CD4-positive, alpha-beta T cell treated with Interleukin-2 at 100 ng/mL for 4 hours (primary cell): ENCODE results near the gene DNAJC18.

Experiments
- DNase-seq: peaks from one replicate; pipeline ENCODE4 v3.0.0-alpha.2; 2020; ENCODE audit warnings: low spot score

The DNAJC18 gene

DNA sequence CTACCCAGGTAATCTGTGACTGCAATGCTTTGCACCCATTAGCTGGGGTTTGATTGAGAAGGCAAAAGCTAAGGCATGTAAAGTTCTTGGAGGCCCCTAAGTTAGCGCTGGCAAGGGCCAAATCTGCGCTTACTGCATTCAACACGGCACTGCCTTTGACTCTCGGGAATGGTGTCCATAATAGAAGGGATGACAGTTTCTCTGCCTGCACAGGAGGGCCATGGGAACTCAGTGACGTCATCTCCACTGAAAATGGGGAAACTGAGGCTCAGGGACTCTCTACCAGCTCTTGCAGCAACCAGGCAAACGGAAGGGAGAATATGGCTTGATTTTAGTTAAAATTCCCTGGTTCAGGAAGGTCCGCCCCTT, 35.9 kb downstream of the DNAJC18 start:
- no peak for DNase-seq

DNA sequence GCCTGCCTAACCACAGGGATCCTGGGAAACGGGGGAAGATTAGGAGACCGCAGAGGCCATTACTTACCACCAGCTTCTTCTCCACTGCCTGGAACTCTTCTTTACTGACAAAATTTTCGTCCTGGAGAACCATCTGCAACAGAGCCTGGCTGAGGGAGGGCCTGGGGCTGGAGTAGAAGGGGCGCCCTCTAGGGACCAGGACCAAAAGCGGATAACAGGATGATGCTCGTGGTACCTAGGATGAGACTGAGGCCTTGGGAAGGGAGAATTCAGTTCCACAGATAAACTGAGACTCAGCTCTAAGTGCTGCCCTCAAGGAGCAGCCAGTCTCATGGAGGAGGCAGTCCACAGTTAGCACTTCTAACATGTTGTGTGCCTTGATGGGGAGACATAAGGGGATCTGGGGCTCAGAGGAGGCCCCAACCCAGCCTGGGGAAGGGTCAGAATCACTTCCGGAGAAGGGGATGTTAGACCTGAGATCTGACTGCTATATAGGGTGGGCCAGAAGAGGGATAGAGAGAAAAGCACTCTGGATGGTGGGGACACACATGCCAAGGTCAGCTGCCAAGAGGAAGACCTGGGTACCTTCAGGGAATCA, 36.7 kb downstream of the DNAJC18 start:
- no peak for DNase-seq

DNA sequence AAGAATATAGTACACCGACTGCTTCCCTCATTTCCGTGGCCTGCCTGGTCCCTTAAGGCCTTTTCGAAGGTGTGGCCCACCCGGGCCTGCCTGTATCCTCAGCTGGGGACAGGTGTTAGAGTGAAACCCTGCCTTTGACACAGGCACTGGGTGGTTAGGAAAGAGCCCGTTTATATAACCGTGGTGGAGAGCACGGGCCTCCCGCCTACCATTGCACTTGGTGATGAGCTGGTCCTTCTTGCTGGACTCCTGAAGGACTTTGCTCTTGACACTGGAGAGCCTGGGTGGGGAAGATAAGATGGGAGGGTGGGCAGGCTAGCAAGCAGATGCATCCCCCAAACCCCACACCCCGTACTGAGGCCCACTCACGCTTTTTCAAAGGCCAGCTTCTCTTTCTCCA, 37.8 kb downstream of the DNAJC18 start:
- DNase-seq, result no peak

DNA sequence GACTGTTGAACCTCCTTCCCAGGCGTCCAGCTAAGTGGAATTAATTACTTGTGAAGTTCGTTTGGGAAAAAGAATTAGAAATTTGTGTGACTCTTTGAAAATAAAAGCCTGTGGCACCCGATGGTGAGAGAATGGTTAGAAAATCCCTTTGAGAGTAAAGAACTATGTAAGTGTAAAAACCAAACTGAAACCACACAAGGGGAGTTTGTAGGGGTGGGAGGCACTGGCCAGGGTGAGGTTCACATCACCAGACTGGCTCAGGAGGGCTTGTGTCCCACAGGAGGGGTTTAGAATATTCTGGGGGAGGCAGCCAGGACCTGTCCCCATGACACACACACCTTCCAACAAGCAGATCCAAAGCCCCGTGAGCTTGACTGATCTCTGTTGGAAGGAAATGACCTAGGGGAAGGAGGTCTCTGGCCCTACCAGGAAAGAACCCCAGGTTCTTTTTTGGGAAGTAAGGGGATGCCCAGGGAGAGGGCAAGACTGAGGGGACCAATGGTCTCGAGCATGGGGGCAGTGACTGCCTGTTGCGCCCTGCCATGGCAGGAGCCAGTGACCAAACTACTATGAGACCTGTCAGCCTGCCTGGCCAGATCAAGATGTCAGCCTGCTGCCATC, 39.7 kb downstream of the DNAJC18 start:
- no peak for DNase-seq

DNA sequence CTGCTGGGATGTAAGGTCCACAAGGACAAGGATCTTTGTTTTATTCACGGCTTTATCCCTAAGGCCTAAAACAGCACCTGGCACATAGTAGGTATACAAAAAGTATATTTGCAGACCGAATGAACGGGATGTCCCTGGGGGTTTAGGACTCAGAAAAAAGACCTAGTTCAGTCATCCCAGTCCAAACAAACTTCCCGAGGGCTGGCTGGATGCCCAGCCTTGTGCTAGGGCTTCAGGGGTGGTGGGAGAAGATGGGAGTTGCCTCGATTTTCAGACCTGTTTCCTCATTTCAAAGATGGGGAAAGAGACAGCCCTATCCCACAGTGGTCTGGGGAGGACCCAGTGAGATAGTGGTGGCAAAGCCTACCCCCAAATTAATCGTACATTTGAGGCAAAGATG, 41.4 kb downstream of the DNAJC18 start:
- DNase-seq, result no peak

DNA sequence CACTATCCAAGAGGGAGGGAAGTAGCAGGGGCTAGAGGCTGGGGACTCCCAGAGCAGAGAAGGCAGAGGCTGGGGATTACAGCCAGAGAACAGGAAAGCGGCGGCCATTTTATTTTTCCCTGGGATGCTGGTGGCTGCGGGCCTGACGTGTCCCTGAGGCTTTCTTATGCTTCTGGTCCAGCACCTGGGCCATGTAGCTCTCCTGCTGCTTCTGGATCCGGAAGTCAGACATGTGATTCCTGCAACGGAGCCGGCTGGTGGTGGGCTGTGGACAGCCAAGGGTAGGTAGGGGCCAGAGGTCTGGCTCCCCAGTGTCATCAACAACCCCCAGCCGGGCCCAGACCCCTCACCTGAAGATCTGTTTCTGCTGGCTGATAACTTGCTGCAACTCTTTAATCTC, 42.6 kb downstream of the DNAJC18 start:
- no peak for DNase-seq

DNA sequence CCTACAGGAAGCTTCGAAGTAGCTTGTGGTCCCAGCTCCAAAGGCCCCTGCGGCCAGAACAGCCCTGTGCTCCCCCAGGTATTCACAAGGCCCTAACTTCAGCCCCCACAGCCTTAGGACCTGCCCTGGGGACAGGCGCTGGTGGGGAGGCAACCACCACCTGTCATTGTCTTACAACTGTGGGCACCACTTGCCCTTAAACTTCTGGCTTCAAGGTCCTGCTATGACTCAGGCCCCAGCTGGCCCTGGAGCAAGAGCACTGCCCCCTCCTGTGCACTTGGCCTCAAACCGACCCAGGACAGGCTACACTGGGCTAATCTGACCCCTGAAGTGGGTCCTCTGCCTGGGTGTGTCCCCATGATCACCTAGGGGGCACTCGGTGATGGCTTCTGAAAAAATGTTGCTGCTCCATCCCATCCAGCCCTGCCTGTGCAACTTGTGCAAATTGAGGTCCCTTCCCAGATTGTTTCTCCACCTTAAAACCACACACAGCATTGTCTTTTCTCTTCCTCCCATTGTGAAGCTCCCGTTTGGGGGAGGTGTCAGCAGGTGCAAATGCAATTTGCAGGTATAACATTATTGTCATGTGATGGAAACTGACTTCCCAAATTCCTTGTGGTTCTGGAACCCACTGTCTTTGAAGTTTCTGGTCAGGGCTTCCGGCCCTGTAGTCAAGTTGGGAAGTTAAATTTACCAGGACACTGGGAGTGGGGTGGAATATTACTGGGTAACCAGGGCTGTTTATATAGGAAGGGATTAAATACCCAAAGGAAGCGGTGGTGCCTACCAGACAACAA, 43.3 kb downstream of the DNAJC18 start:
- DNase-seq, result no peak

DNA sequence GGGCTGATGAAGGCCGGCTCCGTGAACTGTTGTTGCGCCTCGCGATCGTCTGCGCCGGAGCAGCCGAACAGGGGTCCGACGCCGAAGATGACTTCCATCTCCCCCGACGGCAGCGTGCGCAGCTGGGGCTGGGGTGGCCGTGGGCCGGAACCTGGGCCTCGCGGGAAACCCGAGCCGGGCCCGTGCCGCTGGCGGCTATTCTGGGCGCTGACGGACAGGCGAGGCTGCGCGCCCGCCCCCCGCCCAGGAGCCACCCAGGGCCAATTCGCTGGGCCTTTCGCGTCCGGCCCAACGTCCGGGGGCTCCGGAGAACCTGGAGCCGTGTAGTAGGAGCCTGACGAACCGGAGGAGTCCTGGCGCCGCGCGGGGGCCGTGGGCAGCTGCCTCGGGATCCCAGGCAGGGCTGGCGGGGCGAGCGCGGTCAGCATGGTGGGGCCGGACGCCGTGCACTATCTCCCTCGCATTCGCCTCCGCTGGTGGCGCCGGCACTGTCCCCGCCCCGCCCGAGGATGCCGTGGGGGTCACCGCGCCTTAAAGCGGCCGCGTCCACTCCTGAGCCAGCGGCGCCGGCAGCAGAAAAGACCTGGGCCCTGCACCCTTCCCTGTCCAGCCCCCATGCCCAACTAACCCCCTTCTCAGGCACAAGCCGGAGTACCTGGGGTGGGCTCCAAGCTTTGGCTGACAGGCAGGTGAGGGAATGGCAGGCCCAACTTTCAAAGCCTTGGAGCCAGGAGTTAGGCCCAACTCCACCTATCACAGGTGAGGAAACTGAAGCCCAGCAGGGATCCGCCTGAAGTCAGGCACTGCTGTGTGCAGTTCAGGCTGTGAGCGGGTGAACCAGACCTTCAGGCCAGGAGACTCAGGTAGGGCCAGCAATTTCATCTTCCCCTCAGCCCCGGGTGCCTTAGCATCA, 44.4 kb downstream of the DNAJC18 start, which contains the start of gene PROB1:
Gene PROB1, minus strand, starts transcription at position 451 of the 913 bp plus-strand sequence. Its CDS starts 23 bp downstream, at position 428.
- DNase-seq, result no peak

DNA sequence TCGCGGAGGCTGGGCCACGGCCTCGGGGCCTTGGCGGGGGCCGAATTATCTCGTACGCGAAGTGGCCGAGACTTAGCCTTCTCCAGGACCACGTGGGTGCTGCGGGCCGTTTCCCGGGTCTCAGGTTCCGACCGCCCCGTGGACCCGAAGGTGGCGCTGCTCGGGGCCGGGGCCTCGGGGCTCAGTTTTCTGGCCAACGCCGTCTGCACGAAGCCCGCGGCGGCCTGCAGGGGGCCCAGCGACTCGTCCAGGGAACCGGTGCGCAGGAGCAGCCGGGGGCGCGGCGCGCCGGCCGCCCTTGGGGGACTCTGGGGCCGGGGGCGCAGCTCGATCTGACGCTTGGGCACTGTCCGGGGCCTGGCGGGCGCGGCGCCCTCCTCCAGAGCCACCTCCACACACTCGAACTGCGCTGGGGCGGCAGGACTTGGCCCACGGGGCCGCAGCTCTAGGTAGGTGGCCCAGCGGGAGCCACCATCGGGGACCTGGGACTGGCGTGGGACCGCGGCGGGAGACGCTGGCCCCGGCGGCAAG, 45.1 kb downstream of the DNAJC18 start:
- peak; percentile 58 for DNase-seq

DNA sequence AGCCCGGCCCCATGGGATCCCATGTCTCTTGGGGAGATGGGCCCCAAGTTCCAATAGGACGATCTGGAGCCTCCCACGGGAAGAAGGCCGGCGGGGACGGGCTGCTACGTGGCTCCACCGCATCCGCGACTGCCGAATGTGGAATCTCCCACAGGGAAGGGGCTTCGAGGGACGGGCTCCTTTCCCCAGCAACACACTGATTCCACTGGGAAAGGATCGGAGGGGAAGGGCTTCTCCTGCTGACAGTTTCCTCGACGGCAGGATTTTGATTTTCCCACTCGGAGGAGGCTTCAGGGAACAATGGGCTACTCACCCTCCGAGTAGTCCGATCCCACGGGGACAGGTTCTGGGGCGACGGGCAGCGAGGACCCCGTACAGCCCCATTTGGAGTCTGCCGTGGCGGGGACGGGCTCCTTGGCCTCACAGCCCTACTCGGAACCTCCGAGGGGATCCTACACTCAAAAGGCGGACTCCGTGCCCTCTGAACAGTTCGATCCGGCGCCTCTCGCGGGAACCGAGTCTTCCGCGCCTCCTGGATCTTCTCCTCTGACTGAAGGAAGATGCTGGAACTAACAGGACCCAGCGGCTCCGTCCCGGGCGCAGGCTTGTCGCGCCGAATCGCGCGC, 45.7 kb downstream of the DNAJC18 start:
- no peak for DNase-seq

DNA sequence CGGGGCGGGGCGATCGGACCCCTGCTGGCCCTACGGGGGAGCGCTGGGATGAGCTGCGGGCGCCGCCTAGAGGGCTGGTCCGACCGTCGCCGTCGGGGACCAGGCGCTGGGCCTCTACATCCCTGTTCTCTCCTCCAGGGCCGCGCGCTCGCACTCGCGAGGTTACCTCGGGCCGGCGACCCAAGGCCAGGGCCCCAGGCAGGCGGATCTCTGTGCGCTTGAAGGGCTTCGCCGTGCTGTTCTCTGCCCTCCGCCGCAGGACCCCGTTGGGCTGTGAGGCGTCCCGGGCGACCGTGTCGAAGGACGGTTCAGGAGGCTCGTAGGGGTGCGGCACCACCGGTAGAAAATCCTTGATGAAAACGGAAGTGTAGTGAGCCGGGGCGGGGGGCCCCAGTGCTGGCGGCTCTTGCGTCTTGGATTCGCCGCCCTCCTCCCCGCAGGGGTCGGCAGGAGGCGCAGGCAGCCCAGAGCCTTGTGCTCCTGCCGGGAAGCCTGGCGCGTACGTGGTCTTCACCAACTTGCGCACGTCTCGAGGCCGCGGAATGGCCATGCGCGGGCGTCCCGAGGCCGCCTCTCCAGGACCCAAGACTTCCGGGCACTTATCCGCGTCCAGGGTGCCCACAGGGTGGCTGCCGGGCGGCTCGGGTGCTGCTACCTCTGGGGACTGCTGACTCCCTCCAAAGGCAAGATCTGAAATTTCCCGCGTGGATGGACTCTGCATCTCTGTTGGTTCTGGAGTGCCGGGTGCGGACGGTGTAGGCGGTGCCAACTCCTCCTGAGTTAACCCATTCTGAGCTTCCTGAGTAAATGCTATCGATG, 46.4 kb downstream of the DNAJC18 start:
- peak; percentile 77 for DNase-seq

DNA sequence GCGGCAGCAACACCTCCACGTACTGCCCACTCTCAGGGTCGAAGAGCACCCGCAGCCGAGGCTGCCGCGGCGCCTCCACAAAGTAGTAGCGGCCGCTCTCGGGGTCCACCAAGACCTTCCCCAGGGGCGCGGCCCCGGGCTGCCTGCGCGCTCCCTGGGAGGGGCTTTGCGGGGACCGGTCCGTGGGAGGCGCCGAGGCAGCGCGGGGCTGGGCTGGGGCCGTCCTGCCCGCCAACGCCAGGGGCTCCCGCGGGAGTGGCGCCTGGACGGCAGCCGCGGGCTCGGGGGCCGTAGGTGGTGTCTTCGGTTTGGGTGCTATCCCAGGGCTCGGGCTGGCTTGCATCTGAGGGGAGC, 47.0 kb downstream of the DNAJC18 start:
- DNase-seq, result no peak

DNA sequence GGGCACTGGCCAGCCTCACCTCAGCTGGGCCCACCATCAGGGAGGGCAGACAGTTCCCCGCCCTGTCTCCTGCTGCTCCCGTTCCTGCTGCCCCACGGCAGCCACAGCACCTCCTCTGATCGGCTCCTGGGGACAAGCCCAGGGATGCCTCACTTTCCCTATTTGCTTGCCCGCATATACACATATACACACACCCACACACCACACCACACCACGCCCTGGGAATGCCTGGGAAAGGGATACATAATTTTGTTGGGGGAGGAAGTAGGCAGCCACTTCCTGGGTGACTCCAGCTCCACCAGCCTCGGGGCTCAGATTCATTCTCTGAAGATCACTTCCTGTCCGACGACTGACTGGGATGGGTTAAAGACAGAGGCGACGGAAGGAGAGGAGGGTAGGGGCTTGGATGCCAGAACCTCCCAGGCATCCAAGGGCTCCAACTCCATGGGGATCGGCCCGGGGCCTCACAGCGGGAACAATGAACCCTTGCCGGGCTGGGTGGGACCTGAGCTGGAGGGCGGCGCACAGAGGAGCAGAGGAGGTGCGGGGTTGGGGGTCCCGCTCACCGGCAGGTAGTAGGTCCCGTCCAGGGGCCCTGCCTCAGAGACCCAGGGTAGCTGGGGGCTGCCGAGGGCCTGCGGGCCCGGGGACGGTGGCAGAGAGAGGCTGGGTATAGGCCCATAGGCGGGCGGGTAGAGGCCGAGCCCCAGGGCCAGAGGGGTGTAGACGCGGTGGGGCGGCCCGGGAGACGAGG, 47.6 kb downstream of the DNAJC18 start:
- DNase-seq, result no peak

DNA sequence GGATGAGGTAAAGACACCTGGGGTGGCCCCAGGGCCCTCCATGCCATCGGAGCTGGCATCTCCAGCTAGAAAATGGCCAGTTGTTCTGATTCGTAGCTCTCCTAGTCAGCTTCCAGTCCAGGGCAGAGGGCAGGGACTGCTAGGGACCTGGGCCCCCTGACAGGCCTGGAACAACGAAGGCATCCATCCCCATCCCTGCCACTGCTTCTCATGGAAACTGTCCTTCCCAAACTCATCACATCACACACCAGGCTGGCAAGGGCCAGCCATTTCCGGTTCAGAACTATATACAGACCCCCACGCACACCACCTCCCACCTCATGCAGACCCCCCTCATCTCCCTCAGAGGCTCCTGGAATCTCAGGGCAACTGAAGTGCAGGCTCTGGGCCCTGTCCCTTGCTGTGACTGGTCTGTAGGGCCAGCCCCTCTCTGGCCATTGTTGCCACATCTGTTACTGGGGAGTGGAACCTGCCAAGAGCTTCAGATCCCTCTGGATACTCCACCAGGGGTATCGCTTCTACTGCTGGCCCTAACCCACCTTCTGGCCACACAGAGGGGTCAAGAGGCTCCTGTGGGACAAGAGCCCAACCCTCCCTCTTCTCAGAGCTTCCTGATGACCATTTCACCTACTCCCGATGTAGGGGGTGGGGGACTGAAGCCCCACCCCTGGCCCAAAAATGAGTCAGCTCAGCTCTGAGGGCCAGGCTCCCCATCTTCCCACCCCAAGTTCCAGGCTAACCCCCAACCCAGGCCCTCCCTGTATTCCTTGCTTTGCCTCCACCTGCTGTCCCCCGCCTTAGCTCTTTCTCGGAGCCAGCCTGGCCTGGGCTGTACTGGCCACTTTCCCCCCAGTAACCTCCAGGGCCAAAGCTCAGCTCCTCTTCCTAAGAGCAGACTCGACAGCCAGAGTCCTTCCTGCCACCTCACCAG, 48.4 kb downstream of the DNAJC18 start:
- DNase-seq, result no peak

DNA sequence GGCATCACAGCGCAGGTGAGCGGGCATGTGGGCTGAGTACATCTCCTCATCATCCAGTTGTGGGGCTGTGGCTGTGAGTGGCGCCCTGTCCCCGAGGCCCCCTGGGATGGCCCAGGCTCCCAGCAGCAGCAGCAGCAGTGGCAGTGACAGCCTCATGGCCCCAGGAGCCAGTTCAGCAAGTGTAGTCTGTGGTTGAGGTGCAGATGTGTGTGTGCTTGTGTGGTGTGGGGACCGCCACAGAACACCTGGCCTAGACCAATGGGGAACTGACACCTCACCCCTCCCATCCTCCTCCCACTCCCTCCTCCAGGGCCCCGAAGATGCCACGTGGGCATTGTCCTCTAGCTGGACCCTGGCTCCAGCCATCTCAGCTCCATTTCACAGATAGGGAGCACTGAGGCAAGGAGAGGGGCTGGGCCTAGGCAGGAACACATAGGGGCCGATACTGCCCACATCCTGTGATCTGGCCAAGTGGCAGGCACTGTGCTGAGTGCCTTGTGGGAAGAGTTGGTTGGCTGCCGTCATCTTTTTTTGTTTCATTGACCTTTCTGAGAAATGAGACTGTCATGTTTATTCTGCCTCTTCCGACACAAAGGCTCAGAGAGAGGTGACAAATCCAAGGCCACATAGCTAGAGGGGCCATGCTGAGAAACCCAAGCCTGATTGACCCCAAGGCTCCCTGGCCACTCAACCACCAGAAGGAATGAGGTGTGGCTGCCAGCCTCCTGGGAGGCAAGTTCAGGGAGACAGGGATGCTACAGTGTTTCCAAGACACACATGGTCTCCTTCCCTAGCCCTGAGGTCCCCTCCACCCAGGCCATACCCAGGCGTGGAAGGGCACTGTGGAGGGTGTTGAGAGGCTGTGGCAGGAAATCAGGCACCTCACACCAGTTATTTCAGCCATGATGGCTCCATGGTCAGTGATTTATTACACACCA, 49.4 kb downstream of the DNAJC18 start, which contains the start of gene MZB1:
Gene MZB1, minus strand, starts transcription at position 213 of the 938 bp plus-strand sequence. Its CDS starts 57 bp downstream, at position 156.
- peak; percentile 77 for DNase-seq

DNA sequence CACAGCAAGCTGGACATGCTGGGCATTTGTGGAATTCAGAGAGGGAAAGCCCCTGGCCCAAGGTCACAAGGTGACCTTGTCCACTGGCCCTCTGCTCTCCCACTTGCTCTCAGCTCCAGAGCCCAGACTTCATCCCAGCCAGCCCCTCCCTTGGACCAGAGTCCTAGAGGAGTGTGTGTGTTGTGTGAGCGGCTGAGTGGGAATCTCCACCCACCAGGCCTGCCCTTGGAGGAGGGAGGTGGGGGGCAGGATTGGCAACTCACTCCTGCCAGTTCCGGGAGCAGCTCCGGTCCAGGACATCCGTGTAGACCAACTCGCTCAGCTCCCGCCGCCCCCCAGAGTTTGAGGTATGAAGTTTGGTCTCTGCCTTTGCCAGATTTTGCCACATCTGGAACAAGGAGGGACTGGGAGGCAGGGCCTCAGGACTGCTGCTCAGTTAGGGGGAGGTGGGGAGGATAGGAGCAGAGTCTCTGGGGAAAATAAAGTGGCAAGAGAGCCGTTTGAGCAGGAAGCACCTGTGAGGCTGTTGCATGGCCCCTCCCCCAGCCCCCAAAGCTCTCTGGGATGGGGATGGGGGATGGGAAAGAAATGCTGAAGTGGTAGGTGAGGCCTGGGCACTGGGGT, 51.0 kb downstream of the DNAJC18 start:
- no peak for DNase-seq

DNA sequence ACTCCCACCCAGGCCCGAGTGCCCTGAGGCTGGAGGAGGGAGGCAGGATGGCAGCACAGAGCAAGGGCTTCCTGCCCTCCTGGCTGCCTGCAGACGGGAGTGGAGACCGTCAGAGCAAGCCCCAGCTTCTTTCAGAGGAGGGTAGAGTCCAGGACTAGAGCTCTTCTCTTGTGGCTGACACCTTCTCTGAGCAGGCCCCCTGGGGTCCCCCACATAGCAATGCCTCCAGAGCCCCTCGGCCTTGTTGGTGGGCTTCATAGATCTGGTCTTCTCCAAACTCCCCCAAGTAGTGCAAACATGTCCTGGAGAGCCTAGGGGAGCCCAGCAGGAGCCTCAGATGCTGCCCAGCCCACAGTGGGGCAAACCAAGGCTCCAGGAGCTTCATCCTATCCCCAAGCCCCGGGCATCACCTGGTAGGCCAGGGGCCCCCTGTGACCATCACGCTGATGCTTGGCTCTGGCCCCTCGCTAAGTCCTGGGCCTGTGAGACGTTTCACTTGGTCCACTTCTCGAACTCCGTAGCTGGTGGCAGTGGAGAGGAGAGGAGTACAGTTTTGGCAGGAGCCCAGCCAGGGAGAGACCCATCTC, 51.6 kb downstream of the DNAJC18 start:
- no peak for DNase-seq
